Activated naive CD4-positive, alpha-beta T cell treated with Interleukin-2 at 50 U/mL for 16 hours (primary cell): ENCODE data around the gene KIAA1191.

Experiments
- DNase-seq: peaks from one replicate; pipeline ENCODE4 v3.0.0-alpha.2; 2020

Gene KIAA1191

GRCh38 chr5:176388444-176389134, 27.0 kb upstream of the KIAA1191 start, which contains the start of the genes HIGD2A and NOP16:
TSS of gene HIGD2A (plus strand) at chr5:176388751. CDS start at chr5:176388820, 69 bp downstream.
TSS of gene NOP16 (minus strand) at chr5:176388598. CDS start at chr5:176388539, 59 bp downstream.
- peak; percentile 99 for DNase-seq

GRCh38 chr5:176388003-176388443, 26.5 kb upstream of the KIAA1191 start:
- no peak for DNase-seq

DNA sequence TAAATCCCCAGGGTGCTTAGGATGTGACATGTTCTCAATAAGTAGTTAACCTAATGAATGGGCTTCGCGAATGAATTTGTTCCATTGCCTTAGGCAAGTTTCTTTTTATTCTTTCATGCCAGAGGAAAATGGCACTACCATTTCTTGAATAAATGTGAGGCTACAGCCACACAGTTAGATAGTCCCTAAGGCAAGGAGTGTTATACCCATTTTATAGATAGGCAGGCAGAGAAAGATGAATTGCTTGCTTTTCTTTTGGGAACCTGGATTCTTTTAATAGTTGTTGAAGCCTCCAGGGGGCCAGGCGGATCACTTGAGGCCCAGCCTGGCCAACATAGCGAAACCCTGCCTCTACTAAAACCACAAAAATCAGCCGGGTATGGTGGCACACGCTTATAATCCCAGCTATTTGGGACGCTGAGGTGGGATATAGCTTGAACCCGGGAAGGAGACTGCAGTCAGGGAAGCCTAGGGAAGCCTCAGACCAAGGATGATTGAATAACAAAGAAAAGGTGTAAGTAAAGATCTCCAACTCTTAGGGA, 25.9 kb upstream of the KIAA1191 start:
- no peak for DNase-seq

- DNase-seq: no peak
Observed at GRCh38 chr5:176386491-176386890, 24.9 kb upstream of the KIAA1191 start.

DNA sequence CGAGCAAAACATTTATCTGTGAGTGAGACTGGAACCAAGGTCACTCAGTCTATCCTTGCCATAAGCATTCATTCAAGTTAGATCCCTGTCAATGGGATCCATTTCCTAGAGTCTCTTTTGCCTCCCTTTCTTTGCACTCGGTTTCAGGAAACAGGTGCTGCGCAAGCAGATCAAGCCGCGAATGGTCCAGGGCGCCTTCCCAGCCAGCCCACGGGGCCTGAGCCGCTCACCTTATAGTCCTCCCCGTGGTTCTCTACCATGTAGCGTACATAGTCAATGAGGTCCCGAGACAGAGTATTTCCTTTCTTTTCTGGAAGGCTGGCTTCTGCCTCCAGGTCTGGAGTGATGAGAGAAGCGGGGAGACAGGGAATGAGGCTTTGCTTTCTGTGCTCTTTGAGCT, 23.4 kb upstream of the KIAA1191 start:
- no peak for DNase-seq

DNA sequence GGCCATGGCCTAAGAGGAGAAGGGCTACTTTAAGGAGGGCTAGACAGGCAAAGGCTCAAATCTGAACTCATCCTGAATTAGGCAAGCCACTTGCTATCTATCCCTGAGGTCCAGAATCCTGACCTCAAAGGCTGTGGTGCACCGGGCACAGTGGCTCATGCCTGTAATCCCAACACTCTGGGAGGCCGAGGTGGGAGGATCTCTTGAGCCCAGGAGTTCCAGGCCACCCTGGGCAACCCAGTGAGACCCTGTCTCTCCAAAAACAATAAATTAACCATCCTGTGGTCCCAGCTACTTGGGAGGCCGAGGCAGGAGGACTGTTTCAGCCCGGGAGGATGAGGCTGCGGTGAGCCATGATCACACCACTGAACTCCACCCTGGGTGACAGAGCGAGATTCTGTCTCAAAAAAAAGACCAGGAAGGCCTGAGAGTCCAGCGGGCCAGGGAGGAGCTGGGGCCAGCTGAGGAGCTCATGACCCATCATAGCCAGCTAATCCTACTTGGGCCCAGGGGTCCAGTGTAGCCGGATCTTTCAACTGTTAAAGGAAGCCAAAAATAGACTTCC, 22.9 kb upstream of the KIAA1191 start:
- no peak for DNase-seq

- DNase-seq: no peak
Observed at GRCh38 chr5:176383961-176384360, 22.4 kb upstream of the KIAA1191 start.

DNA sequence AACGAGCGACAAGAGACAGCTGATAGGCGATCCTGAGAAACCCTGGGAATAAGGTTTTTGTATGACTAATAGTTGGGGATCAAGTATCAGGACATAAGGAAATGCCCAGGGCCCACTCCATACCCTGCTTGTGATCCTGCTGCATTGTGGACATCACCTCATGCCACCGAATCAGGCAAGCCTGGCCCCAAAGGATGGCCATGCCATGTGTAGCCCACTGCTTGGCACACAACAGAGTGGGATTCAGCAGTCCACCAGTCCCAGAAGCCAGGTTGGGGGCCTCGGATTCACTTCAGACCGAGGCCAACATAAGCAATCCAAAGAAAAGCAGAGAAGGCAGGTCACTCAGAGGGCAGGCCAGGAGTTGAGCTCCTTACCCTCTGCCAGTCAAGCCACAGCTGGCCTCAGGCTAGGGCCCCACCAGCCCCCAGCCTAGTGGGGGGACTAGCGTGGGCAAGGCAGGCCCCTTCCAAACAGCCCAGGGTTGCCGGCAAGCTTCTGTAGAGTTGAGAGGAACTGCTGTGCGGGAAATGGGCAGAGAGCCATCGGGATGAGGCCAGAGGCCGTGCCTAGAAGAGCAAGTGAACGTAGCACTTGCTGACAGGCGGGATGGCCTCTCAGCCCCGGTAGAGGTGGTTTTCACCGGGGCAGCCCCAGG, 21.8 kb upstream of the KIAA1191 start:
- DNase-seq: no peak

DNA sequence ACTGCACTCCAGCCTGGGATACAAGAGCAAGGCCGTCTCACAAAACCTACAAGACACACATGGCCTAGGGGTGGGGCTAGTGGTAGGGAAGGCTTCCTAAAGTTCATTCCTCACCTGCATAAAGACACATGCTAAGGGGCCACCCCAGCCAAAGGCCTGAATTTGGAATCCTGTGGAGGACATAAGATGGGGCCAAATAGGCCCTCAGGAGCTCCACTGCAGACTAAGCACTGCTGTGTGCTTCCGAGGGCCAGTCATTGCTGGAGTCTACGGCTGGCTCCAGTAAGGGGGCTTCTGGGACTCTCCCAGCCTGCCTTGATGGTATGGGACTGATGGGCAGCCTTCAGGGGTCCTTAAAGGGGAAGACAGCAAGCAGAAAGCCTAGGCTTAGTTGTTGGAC, 21.2 kb upstream of the KIAA1191 start:
- no peak for DNase-seq

- no peak for DNase-seq
Observed at GRCh38 chr5:176381979-176382378, 20.4 kb upstream of the KIAA1191 start.

- no peak for DNase-seq
Observed at GRCh38 chr5:176381423-176381822, 19.9 kb upstream of the KIAA1191 start.

- no peak for DNase-seq
Observed at GRCh38 chr5:176379881-176380280, 18.3 kb upstream of the KIAA1191 start.

- no peak for DNase-seq
Observed at GRCh38 chr5:176373100-176373818, 11.7 kb upstream of the KIAA1191 start.

- DNase-seq: no peak
Observed at GRCh38 chr5:176371621-176372539, 10.3 kb upstream of the KIAA1191 start.

DNA sequence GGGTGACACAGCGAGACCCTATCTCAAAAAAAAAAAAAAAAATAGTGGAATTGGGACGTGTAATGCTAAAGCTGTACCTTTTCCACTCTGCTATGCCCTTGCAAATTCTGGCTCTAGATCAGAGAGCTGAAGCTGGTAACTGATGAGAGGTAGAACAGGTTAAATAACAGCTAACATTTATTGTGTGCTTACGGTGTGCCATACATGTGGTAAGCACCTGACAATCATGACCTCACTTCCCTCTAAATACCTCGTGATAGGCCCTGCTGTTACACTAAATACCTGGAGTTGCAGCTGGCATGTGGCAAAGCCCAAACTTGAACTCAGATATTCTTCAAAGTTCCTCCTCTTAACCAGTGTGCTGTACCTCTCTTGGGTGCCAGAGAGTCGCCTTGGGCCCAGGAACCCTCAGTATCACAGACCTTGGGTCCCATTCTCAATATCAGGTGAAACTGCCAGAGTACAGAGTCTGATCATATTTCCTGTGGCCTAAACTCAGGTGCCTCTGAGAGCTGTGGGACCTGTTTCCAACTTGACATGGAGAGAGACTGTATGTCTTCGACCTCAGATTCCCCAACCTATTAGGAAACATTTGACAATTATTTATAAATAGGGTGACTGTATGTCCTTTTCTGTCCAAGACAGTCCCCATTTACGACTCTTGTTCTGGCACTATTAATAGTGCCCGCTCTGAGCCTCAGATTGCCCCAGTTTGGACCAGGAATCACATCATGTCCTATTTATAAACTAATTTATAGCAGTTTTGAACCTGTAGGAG, 8.6 kb upstream of the KIAA1191 start:
- no peak for DNase-seq

GRCh38 chr5:176368726-176369125, 7.2 kb upstream of the KIAA1191 start:
- DNase-seq: no peak

DNA sequence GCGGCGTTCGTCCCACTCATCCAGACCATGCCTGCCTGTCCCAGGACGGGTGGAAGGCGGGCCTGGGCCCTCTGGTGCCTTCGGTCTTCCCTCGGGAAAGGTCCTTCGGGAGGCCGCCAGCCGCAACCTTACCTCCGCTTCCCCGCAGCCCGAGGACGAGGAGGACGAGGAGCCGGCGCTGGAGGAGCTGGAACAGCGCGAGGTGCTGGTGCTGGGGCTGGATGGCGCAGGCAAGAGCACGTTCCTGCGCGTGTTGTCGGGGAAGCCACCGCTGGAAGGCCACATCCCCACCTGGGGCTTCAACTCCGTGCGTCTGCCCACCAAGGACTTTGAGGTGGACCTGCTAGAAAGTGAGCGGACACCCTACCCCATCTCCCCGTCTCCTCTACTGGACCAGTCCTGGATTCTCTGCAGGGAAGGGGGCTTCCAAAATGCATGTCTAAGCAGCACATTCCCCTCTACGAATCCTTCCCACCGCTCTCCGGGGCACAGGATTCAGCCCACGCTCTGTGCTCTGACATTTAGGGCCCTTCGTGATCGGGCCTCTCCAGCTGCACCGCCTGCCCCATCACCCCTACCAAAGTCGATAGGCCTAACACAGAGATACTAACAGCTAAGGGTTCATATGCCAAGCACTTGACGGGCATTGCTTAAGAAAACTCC, 4.8 kb upstream of the KIAA1191 start:
- DNase-seq: no peak

DNA sequence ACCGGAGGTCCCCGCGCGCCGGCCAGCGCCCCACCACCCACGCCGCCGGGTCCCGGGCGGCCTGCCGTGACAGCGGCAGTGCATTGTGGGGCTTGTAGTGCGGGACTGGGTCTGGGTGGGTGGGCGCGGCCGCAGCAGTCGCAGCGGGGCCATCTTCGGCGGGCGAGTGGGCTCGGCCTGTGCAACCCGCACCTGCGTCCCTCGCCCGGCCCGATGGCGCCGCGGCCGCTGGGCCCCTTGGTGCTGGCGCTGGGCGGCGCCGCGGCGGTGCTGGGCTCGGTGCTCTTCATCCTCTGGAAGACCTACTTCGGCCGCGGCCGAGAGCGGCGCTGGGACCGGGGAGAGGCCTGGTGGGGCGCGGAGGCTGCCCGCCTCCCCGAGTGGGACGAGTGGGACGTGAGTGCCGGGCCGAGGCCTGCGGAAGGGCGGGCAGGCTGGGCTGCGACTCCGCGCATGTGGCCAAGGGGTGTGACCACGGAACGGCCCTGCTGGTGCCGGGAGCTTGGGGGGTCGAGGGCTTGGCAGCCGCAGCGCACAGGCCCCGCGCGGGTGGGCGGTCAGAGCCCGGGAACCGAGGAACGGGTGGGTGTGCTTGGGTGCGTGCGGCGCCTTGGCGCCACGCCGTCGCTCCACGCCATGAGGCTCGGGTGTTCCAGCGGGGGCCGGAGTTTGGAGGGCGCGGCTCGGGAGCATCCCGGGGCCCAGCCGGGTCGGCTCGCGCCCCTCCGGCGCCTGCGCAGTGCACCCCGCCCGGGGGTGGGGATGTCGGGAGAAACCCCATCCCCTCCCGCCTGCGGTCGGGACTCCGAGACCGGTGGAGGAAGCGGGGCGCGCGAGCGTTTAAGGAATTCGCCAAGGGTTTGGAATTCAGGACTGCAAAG, 4.0 kb upstream of the KIAA1191 start, which contains the start of gene ARL10:
Gene ARL10, plus strand, starts transcription at position 137 of the 881 bp plus-strand sequence. Its CDS starts 77 bp downstream, at position 214.
- peak; percentile 71 for DNase-seq

- no peak for DNase-seq
Observed at GRCh38 chr5:176364765-176365350, 3.3 kb upstream of the KIAA1191 start.
